ENCODE measurements around the gene TICRR.

DNA sequence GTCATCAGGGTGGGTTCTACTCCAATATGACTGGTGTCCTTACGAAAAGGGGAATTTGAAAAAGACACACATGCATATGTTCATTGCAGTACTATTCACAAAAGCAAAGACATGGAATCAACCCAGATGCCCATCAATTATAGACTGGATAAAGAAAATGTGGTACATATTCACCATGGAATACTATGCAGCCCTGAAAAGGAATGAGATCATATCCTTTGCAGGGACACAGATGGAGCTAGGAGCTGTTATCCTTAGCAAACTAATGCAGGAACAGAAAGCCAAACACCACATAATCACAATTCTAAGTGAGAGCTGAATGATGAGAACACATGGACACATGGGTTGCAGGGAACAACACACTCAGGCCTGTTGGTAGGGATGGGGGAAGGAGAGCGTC lies 24.8 kb upstream of the TICRR start:
- TF ChIP-seq, protein P1, sequence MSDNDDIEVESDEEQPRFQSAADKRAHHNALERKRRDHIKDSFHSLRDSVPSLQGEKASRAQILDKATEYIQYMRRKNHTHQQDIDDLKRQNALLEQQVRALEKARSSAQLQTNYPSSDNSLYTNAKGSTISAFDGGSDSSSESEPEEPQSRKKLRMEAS (IDR thresholded peaks at IDR 0.05) = no peak
- TF ChIP-seq RFX5 (IDR thresholded peaks at IDR 0.05; ENCODE audit: borderline replicate concordance, low read depth, low read length) = no peak
- TF ChIP-seq HDAC6 (IDR thresholded peaks at IDR 0.05; ENCODE audit: low read depth, low read length) = no peak
